GM21390 (cell line): ENCODE data around the gene APBB1IP.
"Not testable (repeated sequence)": the region's sequence is repeated elsewhere in the genome, so short reads cannot be mapped to it uniquely, and the experiment has no call there.

ENCODE experiments used
- ATAC-seq: cut with Tn5 transposase; IDR thresholded peaks from one replicate; pipeline ENCODE4 v1.9.1; 2021; ENCODE audit not compliant: unreplicated experiment

Gene APBB1IP

DNA sequence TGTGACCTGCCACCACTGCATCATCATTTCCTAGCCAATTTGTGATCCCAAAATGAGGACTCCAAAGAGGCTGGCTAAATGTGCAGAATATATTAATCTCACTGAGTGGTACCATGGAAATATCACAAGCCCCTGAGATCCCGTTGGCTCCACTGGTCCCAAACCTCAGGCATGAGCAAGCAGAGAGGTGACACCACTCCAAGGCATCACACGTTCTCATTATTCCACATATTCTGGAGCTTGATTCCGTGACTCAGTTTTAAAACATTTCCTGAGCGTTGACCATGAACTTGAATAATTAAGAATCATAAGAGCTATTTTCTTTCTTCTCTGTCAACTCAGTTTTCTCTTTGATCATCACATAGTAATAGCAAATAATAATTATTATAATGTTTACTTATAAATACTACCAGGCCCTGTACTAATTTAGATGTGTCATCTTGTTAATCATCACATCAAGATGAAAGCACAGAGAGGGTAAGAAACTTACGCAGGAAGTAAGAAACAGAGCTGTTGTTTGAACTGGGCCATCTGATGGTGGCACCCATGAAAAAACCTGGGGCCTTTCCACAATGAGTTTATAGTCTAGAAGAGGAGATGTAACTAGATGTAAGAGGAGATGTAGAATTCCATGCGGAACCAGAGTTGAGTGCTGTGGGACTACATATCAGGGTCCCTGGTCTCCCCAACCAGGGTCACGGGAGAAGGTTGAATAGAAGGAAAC, 3.5 kb downstream of the APBB1IP start:
- no peak for ATAC-seq

DNA sequence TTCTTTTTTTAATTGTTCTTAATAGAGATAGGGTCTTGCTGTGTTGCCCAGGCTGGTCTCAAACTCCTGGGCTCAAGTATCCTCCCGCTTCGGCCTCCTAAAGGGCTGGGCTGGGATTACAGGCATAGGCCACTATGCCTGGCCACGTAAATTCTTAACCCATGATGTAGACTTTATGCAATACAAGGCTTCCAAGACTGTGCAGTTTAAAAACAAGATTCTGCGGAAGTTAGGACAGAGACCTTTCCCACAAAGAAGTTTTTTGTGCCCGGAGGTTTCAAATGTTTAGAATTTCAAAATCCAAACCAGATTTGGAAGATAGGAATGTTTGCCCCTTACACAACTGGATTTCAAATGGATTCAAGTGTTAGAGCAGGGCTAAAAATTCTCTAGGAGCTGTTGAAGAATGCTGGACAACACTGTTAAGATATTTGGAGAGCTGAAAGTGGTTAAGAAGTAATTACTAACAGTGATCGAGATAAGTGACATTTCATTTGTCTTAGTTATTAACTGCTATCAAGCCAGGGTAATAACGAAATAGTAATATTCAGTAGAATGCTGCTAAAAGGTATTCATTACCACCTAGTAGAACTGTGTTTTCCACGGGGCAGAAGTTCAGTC, 7.4 kb downstream of the APBB1IP start:
- no peak for ATAC-seq

GRCh38 chr10:26446258-26446657, 8.1 kb downstream of the APBB1IP start:
- ATAC-seq: no peak

DNA sequence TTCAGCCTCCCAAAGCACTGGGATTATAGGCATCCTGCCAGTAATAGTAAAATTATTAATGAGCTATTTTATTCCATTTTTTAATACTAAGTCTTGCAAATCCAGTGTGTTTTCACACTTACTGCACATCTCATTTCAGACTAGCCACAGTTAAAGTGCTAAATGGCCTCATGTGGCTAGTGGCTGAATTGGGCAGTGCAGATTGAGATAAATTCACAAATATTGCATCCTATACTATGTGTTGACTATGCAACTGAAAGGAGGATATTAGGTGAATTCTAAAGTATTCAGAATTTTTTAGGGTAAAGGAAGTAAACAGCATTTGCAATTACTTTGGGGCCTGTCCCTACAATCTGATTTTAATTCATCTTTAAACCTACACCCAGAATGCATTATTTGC, 10.2 kb downstream of the APBB1IP start:
- ATAC-seq: peak; percentile 38

DNA sequence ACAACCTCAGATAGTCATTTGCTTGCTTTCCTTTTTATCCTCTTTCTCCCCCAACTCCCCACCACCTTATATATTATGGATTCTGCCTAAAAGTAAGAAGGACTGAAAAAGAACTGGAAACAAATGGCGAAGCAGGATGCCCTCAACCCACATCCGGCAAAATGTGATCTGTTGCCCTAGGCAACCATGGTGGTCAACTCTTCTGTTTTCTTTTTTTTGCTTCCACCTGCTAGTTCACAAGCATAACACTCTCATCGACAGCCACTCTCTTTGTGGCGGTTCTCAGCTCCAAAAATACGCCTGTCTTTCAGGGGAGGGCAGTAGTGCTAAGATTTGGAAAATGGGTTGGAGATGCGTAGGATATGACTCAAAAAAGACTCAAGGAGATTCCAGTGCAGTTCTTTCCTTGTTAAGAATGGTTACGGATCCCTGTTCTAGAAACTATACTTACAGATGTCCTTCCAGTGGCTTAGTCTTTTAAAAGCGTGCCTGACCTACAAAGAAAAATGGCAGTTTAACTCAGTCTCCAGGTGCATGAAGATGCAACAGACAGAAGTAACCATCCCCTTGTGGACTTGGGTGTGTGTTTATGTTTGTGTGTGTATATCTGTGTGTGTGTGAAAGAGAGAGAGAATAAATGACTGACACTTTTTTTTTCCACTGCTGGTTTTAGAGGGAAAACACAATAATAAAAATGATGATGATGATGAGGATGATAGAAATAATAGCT, 10.7 kb downstream of the APBB1IP start:
- ATAC-seq: peak; percentile 90

DNA sequence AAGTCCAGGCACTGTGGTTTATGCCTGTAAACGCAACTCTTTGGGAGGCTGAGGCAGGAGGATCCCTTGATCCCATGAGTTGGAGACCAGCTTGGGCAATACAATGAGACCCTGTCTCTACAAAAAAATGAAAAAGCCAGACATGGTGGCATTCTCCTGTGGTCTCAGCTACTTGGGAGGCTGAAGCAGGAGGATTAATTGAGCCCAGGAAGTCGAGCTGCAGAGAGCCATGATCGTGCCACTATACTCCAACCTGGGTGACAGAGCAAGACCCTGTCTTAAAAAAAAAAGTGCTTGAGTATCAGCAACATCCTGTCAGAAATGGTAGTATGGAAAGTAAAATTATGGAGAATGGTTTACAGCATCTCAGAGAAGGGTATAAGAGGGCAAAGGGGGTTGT, 11.6 kb downstream of the APBB1IP start:
- ATAC-seq: no peak

DNA sequence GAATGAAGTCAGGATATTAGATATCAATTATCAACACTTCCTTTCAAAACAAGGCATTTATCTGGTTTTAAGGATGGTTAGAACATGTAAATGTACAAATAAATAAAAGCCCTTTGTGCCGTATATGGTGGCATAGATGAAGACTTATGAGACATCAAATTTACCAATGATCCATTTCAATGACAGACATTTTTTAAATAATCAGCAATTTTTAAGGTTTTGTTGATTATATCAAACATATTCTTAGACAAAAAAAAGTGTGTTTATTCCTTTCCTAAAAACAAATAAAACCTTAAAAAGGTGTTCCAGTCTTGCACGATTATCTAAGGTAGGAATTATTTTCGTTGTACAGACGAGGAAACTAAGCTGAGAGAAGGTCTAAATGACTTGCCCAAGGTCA, 13.8 kb downstream of the APBB1IP start:
- ATAC-seq: no peak

DNA sequence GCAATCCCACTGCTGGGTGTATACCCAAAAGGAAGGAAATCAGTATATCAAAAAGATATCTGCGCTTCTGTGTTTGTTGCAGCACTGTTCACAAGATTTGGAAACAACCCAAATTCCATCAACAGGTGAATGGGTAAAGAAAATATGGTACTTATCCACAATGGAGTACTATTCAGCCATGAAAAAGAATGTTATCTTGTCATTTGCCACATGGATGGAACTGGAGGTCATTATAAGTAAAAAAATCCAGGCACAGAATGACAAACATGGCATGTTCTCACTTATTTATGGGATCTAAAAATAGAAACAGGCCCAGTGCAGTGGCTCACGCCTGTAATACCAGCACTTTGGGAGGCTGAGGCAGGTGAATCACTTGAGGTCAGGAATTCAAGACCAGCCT, 15.7 kb downstream of the APBB1IP start:
- no peak for ATAC-seq

DNA sequence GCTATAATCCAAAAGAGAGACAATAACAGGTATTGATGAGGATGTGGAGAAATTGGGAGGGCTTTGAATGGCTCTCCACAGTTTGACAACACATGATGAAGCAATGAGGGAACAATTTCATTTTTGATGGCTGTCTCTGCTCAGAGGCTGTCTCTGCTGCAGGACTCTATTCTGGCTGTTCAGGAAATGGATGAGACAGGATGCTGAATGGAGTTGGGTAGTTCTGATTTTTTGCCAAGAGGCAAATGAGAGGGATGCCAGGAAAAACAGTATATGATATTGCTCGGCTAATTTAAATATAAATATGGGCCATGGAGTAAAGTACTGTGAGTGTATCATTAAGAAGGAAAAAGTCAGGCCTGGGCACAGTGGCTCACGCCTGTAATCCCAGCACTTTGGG, 16.8 kb downstream of the APBB1IP start:
- no peak for ATAC-seq

GRCh38 chr10:26455567-26456315, 17.6 kb downstream of the APBB1IP start:
- ATAC-seq: no peak

- ATAC-seq: peak; percentile 92
Measured at GRCh38 chr10:26457088-26457487, 18.9 kb downstream of the APBB1IP start.

- no peak for ATAC-seq
Measured at GRCh38 chr10:26460736-26461135, 22.6 kb downstream of the APBB1IP start.

GRCh38 chr10:26463986-26464385, 25.8 kb downstream of the APBB1IP start:
- no peak for ATAC-seq

DNA sequence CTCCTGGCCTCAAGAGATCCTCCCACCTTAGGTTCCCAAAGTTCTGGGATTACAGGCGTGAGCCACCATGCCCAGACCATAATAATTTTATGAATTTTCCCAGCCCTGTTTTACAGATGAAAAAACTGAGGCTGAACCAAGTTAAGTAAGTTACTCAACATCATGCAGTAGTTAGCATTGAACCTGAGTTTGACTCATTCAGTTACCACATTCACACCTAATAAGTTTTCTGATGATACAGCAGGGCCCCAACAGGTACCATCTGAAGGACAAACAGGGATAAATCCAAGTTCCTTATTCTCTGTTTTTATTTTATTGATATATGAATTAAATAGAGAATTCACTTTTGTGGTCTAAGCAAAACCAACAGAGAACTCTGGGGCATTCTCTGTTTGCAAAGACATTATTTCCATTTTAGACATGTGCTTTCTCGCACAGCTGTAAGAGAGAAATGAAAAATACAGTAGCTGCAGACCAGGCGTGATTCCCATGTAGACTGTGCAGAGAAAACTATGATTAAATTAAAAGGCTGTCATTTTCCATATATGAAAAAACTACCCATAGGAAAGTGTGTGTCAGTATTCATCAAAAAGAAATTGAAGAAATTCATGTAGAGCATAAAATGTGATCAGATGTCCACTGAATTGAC, 26.6 kb downstream of the APBB1IP start:
- ATAC-seq: peak; percentile 44

GRCh38 chr10:26466531-26466930, 28.4 kb downstream of the APBB1IP start:
- not testable (repeated sequence) for ATAC-seq

- ATAC-seq: no peak
Measured at GRCh38 chr10:26467639-26468038, 29.5 kb downstream of the APBB1IP start.

DNA sequence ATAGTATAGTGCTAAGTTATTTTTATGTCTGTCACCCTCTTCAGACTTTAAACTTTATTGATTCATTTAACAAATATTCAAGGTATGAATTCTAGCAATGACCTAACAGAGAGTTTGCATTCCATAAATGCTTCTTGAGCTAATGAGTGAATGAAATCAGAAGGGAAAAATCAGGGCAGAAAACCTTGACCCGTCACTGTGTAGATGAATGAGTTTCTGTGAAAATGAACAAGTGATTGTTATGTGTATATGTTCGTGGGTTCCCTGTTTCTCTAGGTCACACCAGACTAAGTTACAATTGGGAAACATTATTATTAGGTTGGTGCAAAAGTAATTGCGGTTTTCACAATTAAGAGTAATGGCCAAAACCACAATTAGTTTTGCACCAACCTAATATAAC, 30.1 kb downstream of the APBB1IP start:
- no peak for ATAC-seq

DNA sequence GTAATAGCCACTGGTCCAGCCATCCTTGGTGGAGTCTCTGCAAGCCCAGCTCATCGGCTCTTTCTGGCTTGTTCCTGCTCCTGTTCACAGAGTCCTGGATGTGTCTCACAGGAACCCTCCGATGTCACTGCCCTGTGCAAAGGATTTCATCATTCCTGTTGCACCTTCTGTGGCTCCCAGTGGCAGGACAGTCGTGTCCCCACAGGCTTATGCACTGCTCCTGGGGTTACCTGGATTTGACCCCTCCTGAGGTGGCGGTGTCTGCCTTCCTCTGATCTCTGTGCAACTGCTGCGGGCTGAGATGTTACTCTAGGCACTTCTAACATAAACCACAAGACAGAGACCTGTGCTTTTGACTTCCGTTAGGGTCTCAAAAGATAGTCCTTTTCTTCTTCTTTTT, 30.6 kb downstream of the APBB1IP start:
- no peak for ATAC-seq

DNA sequence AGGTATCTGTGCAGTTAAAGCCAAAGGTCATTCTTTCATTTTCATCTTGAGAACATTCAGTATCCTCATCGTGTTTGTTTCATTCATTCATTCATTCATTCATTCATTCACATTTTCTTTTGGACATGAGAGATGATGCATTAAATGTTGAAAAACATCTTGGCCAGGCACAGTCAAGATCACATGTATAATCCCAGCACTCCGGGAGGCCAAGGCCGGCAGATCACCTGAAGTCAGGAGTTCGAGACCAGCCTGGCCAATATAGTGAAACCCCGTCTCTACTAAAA, 34.3 kb downstream of the APBB1IP start:
- ATAC-seq: no peak

GRCh38 chr10:26474026-26474425, 35.9 kb downstream of the APBB1IP start:
- no peak for ATAC-seq

DNA sequence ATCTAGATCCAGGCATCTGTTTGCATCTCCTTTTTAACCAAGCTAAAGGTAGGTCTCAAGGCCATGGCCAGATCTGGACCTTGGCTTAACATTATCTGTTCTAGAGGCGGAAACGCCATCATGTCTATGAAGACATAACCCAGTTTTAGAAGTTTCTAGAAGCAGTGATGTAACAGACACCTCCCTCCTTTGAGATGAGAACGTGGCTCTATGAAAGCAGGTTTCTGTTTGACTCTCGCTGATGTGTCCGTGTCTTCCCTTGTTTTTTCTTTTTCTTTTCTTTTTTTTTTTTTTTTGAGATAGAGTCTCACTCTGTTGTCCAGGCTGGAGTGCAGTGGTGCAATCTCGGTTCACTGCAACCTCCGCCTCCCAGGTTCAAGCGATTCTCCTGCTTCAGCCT, 36.7 kb downstream of the APBB1IP start:
- ATAC-seq: not testable (repeated sequence)
